Small intestine (tissue), 7 donors: Measurements from ENCODE around the gene ACADSB. TPM values are rescaled to one million over a fixed set of nuclear protein-coding genes. Genes with fewer than 3 reads are reported as not detected.

ENCODE experiments used
- DNase-seq, 2 donors: peaks; one replicate each; pipeline versions ENCODE4 v3.0.0 to v3.0.0-alpha.2; 2013
- FAIRE-seq: peaks from 2 replicates; lab custom pipeline; 2012; peaks lifted over from hg19 to GRCh38; lab: Jason Lieb, UNC
- H3K27ac ChIP-seq, 3 donors: one replicate each; pipeline ENCODE4 v1.5.1; 2013; ENCODE audit warnings: low read length in 2 of 3, mild to moderate bottlenecking in 2 of 3, control low read depth in 1 of 3, inconsistent platforms in 1 of 3, low read depth in 1 of 3, moderate library complexity in 1 of 3
- H3K27me3 ChIP-seq, 3 donors: one replicate each; pipeline ENCODE4 v1.6.1; 2013; ENCODE audit warnings: low read length in 3 of 3, inconsistent platforms in 1 of 3; ENCODE audit not compliant: control insufficient read depth in 3 of 3, insufficient read depth in 3 of 3
- H3K36me3 ChIP-seq, 3 donors: one replicate each; pipeline ENCODE4 v1.6.1; 2013; ENCODE audit warnings: low read length in 3 of 3, inconsistent platforms in 1 of 3, low read depth in 1 of 3, mild to moderate bottlenecking in 1 of 3, moderate library complexity in 1 of 3; ENCODE audit not compliant: control insufficient read depth in 3 of 3, insufficient read depth in 2 of 3
- H3K4me1 ChIP-seq, 3 donors: one replicate each; pipeline ENCODE4 v1.6.1; 2013; ENCODE audit warnings: low read length in 2 of 3, inconsistent platforms in 1 of 3, low read depth in 1 of 3, mild to moderate bottlenecking in 1 of 3, moderate library complexity in 1 of 3; ENCODE audit not compliant: control insufficient read depth in 3 of 3, insufficient read depth in 2 of 3
- H3K4me3 ChIP-seq, 3 donors: one replicate each; pipeline ENCODE4 v1.5.1; 2013; ENCODE audit warnings: low read length in 3 of 3, control low read depth in 1 of 3, inconsistent platforms in 1 of 3, low read depth in 1 of 3, mild to moderate bottlenecking in 1 of 3, moderate library complexity in 1 of 3
- H3K9me3 ChIP-seq, 2 donors: one replicate each; pipeline ENCODE4 v1.6.1; 2013; ENCODE audit warnings: low read depth in 1 of 2, low read length in 1 of 2; ENCODE audit not compliant: control insufficient read depth in 2 of 2, insufficient read depth in 1 of 2
- WGBS, 3 donors: extraction: QIAGEN DNeasy Blood & Tissue Kit; methylation state at CpG; one replicate each; pipeline ENCODE4 v1.1.7; 2013; 5-methylcytosine and 5-hydroxymethylcytosine counted together
- polyA plus RNA-seq, 4 donors: library from polyadenylated mRNA; stranded (reverse) in 3 of 4; unstranded in 1 of 4; fragments of 200-250 nt in 3 of 4; fragments of 120-200 nt in 1 of 4; gene quantifications; one replicate each; pipeline versions ENCODE4 v1.2.1 to v1.2.3, GENCODE V29; 2013
- donor health status: healthy with polysubstance abuse.
- donor health status: control.
- donor health status: control.
- donor health status: Bipolar disorder and iron deficiency.
- donor health status: healthy.

ACADSB gene
- polyA plus RNA-seq, 4 donors, result 7.7 to 26.4 (median 13.5) TPM

DNA sequence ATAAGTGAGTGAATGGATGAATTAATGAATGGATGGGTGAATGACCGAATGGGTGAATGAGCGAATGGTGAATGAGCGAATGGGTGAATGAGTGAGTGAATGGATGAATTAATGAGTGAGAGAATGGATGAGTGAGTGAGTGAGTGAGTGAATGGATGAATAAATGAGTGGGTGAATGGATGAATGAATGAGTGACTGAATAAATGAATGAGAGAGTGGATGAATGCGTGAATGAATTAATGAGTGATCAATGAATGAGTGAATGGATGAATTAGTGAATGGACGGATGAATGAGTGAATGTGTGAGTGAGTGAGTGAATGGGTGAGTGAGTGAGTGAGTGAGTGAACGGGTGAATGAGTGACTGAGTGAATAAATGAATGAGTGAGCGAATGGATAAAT, 77.5 kb downstream of the ACADSB start:
- 83 to 86% (median 84%) methylated on average over 7 of the region's 7 CpGs for WGBS, 3 donors
- Histone ChIP-seq H3K27ac (no peak overlapping the region), H3K9me3 (no peaks in the 10 kb centered on the region), H3K36me3 (no peaks in the 10 kb centered on the region), H3K4me3 (no peak overlapping the region), H3K27me3 (peaks cover 0 to 5% (median 3%) of the 10 kb centered on the region in 3 donors), H3K4me1 (no peaks in the 10 kb centered on the region)
- FAIRE-seq, result no peak
- no peak for DNase-seq

DNA sequence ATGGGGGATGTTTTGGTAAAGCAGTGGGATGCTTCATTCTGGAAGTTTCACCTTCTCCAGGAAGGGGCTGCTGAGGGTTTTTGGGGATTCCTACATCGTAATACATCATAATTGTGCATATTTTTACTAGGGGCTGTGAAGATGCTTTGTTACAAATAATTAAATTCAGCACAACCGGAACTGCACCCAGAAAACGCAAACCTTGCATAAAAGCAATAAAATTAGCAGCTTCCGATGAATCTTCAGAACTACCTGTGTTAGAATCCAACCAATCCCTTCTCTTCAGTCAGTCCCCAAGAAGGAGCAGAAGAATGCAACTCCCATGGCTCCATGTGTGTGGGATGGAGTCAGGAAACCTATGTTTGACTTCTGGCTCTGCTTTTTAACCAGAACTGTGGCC, 78.5 kb downstream of the ACADSB start:
- H3K4me3 ChIP-seq, result no peak overlapping the region
- DNase-seq (no peak), FAIRE-seq (no peak)

GRCh38 chr10:123087786-123088185, 79.0 kb downstream of the ACADSB start:
- Histone ChIP-seq H3K27ac (no peak overlapping the region), H3K36me3 (no peaks in the 10 kb centered on the region), H3K4me1 (no peaks in the 10 kb centered on the region), H3K9me3 (no peaks in the 10 kb centered on the region), H3K27me3 (peaks cover 0 to 3% (median 0%) of the 10 kb centered on the region in 3 donors), H3K4me3 (no peak overlapping the region)
- FAIRE-seq (no peak), DNase-seq (no peak)
- 50 to 65% (median 60%) methylated on average over 3 of the region's 3 CpGs for WGBS, 3 donors

More for the DNA sequence above, 78.5 kb downstream of the ACADSB start:
- 78 to 88% (median 87%) methylated on average over 4 of the region's 4 CpGs for WGBS, 3 donors
- no peaks in the 10 kb centered on the region for H3K4me1 ChIP-seq
- no peaks in the 10 kb centered on the region for H3K9me3 ChIP-seq
- H3K27me3 ChIP-seq, result peaks cover 0 to 3% (median 0%) of the 10 kb centered on the region in 3 donors
- no peak overlapping the region for H3K27ac ChIP-seq
- no peaks in the 10 kb centered on the region for H3K36me3 ChIP-seq

GRCh38 chr10:123092635-123093414, 84.0 kb downstream of the ACADSB start:
- no peak for DNase-seq
- WGBS, 3 donors, result 65 to 73% (median 65%) methylated on average over 14 of the region's 14 CpGs
- H3K4me3 ChIP-seq, result no peak overlapping the region
- H3K27me3 ChIP-seq, result peaks cover 0 to 5% (median 4%) of the 10 kb centered on the region in 3 donors
- no peaks in the 10 kb centered on the region for H3K4me1 ChIP-seq
- no peak for FAIRE-seq
- no peak overlapping the region for H3K27ac ChIP-seq
- H3K9me3 ChIP-seq, result no peaks in the 10 kb centered on the region
- H3K36me3 ChIP-seq, result no peaks in the 10 kb centered on the region

DNA sequence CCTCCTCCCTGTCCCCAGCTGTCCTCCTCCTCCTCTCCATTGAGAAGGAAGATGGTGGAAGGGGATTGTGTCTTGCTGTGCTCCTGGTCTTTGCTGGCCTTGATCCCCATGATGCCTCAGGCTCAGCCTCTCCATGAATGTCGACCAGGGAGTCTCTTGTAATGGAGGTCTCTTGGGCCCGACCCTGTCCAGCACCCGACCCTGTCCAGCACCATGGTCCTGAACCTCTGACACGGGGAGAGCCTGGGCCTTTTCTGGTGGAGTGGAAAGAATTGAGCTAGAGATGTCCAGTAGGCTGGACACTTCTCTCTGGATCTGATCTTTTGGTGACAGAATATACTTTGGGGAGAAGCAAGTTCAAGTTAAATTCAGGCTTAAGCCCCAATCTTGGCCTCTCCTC, 84.7 kb downstream of the ACADSB start:
- WGBS, 3 donors, result 71 to 79% (median 78%) methylated on average over 4 of the region's 4 CpGs
- H3K4me1 ChIP-seq, result no peaks in the 10 kb centered on the region
- FAIRE-seq (no peak), DNase-seq (no peak)
- H3K27ac ChIP-seq, result no peak overlapping the region
- H3K4me3 ChIP-seq, result no peak overlapping the region
- no peaks in the 10 kb centered on the region for H3K9me3 ChIP-seq
- H3K36me3 ChIP-seq, result no peaks in the 10 kb centered on the region
- H3K27me3 ChIP-seq, result peaks cover 0 to 5% (median 4%) of the 10 kb centered on the region in 3 donors

- WGBS, 3 donors, result 70 to 83% (median 76%) methylated on average over 5 of the region's 5 CpGs
- Histone ChIP-seq H3K4me3 (no peak overlapping the region), H3K27ac (no peak overlapping the region), H3K4me1 (no peaks in the 10 kb centered on the region), H3K36me3 (no peaks in the 10 kb centered on the region), H3K27me3 (peaks cover 0 to 5% (median 4%) of the 10 kb centered on the region in 3 donors), H3K9me3 (no peaks in the 10 kb centered on the region)
- FAIRE-seq, result no peak
- no peak for DNase-seq
Measured at GRCh38 chr10:123096452-123096851, 87.6 kb downstream of the ACADSB start.

DNA sequence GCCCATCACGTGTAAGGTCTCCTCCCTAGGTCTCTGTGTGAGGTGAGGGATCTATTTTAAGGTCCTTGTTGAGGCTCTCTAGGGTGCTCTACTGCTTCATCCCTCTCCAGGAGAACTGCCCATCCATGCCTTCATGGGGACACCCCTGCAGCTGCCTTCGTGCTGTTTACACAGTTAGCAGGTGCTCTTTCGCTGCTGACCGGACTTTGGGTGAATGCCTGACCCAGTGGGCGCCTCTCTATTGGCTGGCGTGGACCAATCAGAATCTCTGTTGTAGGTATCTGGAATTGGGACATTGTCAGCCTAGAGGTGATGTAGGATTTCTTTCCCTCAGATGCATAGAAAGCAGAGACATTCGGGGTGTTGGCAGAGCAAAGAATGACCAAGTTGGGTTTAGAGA, 88.2 kb downstream of the ACADSB start:
- H3K9me3 ChIP-seq, result no peaks in the 10 kb centered on the region
- H3K4me3 ChIP-seq, result no peak overlapping the region
- whole genome bisulfite sequencing, 3 donors, result 52 to 77% (median 61%) methylated on average over 7 of the region's 7 CpGs
- H3K4me1 ChIP-seq, result no peaks in the 10 kb centered on the region
- no peak for DNase-seq
- H3K36me3 ChIP-seq, result no peaks in the 10 kb centered on the region
- FAIRE-seq, result no peak
- H3K27ac ChIP-seq, result no peak overlapping the region
- peaks cover 0 to 5% (median 4%) of the 10 kb centered on the region in 3 donors for H3K27me3 ChIP-seq

DNA sequence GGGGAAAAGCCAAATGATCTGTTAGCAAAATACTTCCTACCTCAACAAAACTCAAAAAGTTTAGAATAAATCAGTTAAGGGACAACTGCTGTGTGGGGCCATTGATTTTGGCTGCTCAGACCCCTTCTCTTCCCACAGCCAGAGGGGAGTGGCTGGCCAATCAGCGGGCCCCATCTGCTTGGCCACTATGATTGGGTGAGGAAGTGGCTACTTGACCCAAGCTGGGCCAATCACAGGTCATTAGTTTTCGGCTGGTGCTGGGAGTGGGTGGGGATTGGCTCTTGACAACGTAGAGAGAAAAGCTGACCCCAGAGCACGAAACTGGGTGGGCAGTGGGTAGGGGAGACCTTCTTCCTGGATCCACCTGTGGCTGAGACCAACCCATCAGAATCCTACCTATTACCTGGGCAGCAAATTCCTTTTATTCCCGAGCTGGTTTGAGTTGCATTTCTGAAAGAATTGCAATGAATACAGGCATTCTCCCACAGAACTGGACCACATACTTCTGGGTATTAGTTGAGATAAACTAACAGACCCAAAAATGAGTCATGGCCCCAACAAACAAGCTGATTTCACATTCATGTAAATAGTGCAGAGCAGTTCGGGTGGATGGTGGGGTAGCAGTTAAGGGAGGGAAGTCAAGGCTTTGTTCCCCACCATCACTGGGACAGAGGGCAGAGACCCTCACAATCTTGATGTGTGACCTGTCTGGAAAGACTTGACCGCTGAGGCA, 91.4 kb downstream of the ACADSB start:
- H3K4me1 ChIP-seq, result no peaks in the 10 kb centered on the region
- H3K27me3 ChIP-seq, result peaks cover 0 to 5% (median 4%) of the 10 kb centered on the region in 3 donors
- H3K36me3 ChIP-seq, result no peaks in the 10 kb centered on the region
- no peak overlapping the region for H3K4me3 ChIP-seq
- no peak for DNase-seq
- H3K27ac ChIP-seq, result no peak overlapping the region
- no peaks in the 10 kb centered on the region for H3K9me3 ChIP-seq
- no peak for FAIRE-seq
- 76 to 85% (median 76%) methylated on average over 7 of the region's 7 CpGs for WGBS, 3 donors
